ENCODE data around the gene PPARD. TPM values are rescaled to one million over a fixed set of nuclear protein-coding genes. Genes with fewer than 3 reads are reported as not detected.
"Not testable (repeated sequence)": the region's sequence is repeated elsewhere in the genome, so short reads cannot be mapped to it uniquely, and the experiment has no call there.

PPARD gene
- 10 to 100 TPM in 2 of 3 donors, 1 to 10 TPM in 1; 5.9 to 22.9 (median 14.3) TPM for polyA plus RNA-seq

GRCh38 chr6:35342258-35343091, at the start of gene PPARD:
Gene PPARD, plus strand, starts transcription at chr6:35342558. Its CDS starts 68,530 bp downstream, at chr6:35411088.
- H3K27ac ChIP-seq (ENCODE audit: low read depth, low read length), result peak within 1 kb of the TSS; percentile 63
- WGBS, 3 donors, result 0 to 1% (median 0%) methylated on average over 50 to 77 of the region's 77 CpGs

- H3K27ac ChIP-seq (ENCODE audit: low read depth, low read length), result no peak overlapping the region
- WGBS, 3 donors, result 93 to 95% (median 94%) methylated on average over 9 of the region's 9 CpGs
Measured at GRCh38 chr6:35293681-35294080, 48.7 kb upstream of the PPARD start.

DNA sequence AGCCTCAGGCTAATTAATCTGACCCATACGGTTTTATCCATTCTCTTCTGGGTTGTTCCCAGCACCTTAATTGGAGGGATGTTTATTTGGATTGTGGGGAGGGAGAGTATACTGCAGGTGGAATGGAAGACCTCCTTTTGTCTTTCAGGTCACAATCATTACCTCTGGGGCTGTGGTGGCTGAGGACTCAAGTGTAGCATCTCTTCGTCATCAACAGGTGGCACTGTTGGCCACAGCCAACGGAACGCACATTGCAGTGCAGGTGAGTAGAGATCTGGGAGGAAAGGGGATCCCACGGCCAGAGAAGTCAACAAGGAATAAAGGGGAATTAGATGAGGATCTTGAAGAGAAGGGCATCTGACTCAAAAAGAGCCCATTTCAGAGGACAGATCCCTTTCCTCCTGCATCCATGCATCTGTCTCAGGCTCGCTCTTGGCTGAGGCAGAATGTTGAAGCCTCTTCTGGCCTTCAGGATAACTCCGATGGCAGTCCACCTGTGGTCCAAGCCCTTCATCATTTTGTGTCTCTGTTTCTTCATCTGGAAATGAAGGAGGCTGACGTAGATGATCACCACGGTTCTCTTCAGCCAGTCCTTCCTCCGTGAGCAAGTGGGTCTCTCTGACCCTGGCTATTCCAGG, 47.9 kb upstream of the PPARD start:
- no peak overlapping the region for H3K27ac ChIP-seq (ENCODE audit: low read depth, low read length)
- WGBS, 3 donors, result 56 to 60% (median 58%) methylated on average over 10 of the region's 10 CpGs

GRCh38 chr6:35295036-35295435, 47.3 kb upstream of the PPARD start:
- 92 to 99% (median 93%) methylated on average over 2 of the region's 2 CpGs for WGBS, 3 donors
- no peak overlapping the region for H3K27ac ChIP-seq (ENCODE audit: low read depth, low read length)

DNA sequence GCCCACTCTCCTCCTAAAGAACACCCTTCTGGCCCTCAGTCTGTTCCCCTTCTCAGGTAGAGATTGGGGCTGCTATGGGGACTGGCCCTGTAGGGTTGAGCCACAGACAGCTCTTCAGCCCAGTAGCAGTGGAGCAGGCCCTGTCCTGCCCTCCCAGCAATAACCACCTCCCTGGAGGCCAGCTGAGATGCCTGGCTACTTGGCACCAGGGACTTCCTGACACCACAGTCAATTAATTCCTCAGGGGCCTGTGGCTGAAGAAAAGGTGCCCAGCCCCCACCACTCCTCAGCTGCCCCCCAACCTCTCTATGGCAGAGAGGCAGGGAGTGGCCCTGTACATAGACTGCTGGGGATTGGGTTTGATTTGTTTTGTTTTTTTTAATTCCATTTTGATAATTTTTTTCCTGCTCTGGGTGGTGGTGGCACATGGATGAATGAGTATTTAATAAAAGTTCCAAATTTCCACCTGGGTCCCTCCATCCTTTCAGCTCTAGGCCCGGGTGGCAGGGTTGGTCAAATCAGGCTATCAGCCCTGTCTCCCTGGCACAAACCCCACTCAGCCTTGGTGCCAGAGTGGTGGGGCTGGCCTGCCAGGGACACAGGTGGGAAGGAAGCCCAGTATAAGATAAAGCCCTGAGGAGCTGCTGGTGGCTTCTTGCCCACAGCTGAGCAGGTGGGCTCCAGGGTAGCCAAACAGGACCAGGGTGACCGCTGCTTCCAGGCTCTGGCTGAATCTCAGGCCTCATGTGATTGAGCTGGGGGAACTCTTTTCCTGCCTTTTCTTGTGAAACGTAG, 46.6 kb upstream of the PPARD start:
- WGBS, 3 donors, result 32 to 63% (median 60%) methylated on average over 3 of the region's 3 CpGs
- H3K27ac ChIP-seq (ENCODE audit: low read depth, low read length), result no peak overlapping the region

GRCh38 chr6:35296931-35297600, 45.3 kb upstream of the PPARD start:
- H3K27ac ChIP-seq (ENCODE audit: low read depth, low read length), result no peak overlapping the region
- 38 to 48% (median 42%) methylated on average over 6 of the region's 6 CpGs for WGBS, 3 donors

GRCh38 chr6:35297601-35298481, 44.5 kb upstream of the PPARD start, which contains the start of gene DEF6:
Gene DEF6, plus strand, starts transcription at chr6:35297818. Its CDS starts 39 bp downstream, at chr6:35297857.
- WGBS, 3 donors, result 14 to 15% (median 14%) methylated on average over 35 of the region's 35 CpGs
- no peak within 1 kb of the TSS for H3K27ac ChIP-seq (ENCODE audit: low read depth, low read length)

- WGBS, 3 donors, result 59 to 80% (median 64%) methylated on average over 6 of the region's 6 CpGs
- H3K27ac ChIP-seq (ENCODE audit: low read depth, low read length), result no peak overlapping the region
Measured at GRCh38 chr6:35298625-35299140, 43.7 kb upstream of the PPARD start.

- 56 to 84% (median 61%) methylated on average over 4 of the region's 4 CpGs for WGBS, 3 donors
- H3K27ac ChIP-seq (ENCODE audit: low read depth, low read length), result no peak overlapping the region
Measured at GRCh38 chr6:35299674-35300073, 42.7 kb upstream of the PPARD start.

DNA sequence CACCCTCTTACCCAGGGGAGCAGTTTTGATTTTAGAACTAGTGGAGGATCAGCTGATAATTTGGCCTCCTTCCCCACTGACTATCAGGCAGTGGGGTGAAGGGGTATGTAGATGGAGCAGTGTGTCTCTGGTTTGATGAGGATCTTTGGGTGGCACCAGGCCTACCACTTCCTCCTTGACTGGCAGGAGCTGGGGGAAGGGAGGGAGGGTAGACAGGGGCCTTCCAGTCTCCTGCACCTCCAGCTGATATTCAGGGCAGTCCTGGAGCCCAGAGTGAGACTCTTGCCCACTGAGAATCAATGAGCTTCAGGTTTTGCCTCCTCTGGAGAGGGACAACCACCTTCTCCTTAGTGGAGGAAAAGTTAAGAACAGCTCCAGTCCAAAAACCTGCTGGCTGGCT, 41.5 kb upstream of the PPARD start:
- H3K27ac ChIP-seq (ENCODE audit: low read depth, low read length), result no peak overlapping the region

- WGBS, 3 donors, result 30 to 51% (median 31%) methylated on average over 6 of the region's 6 CpGs
- H3K27ac ChIP-seq (ENCODE audit: low read depth, low read length), result no peak overlapping the region
Measured at GRCh38 chr6:35302604-35303241, 39.6 kb upstream of the PPARD start.

- WGBS, 3 donors, result 73 to 79% (median 76%) methylated on average over 1 of the region's 1 CpG
- H3K27ac ChIP-seq (ENCODE audit: low read depth, low read length), result no peak overlapping the region
Measured at GRCh38 chr6:35304299-35304698, 38.1 kb upstream of the PPARD start.

DNA sequence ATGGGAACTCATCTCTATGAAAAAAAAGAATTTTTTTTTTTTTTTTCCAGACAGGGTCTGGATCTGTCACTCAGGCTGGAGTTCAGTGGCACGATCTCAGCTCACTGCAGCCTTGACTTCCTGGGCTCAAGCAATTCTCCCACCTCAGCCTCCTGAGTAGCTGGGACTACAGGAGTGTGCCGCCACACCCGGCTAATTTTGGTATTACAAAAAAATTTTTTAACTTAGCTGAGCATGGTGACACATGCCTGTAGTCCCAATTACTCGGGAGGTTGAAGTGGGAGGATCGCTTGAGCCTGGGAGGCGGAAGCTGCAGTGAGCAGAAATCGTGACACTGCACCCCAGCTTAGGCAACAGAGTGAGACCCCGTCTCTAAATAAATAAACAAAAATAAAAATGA, 37.2 kb upstream of the PPARD start:
- no peak overlapping the region for H3K27ac ChIP-seq (ENCODE audit: low read depth, low read length)
- WGBS, 3 donors, result 93 to 94% (median 93%) methylated on average over 8 of the region's 8 CpGs

DNA sequence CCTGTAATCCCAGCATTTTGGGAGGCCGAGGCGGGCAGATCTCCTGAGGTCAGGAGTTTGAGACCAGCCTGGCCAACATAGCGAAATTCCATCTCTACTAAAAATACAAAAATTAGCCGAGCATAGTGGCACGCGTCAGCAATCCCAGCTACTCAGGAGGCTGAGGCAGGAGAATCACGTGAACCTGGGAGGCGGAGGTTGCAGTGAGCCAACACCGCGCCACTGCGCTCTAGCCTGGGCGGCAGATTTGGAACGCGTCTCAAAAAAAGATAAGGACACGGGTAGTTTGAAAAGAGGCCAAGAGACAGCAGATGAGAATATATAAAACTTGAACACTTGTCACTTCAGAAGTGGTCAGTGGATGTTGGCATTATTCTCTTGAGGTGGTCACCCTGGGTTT, 35.2 kb upstream of the PPARD start:
- not testable (repeated sequence) for H3K27ac ChIP-seq (ENCODE audit: low read depth, low read length)
- WGBS, 3 donors, result 81 to 87% (median 84%) methylated on average over 15 of the region's 15 CpGs

GRCh38 chr6:35308543-35308942, 33.8 kb upstream of the PPARD start:
- 94 to 96% (median 95%) methylated on average over 2 of the region's 2 CpGs for whole genome bisulfite sequencing, 3 donors
- not testable (repeated sequence) for H3K27ac ChIP-seq (ENCODE audit: low read depth, low read length)

DNA sequence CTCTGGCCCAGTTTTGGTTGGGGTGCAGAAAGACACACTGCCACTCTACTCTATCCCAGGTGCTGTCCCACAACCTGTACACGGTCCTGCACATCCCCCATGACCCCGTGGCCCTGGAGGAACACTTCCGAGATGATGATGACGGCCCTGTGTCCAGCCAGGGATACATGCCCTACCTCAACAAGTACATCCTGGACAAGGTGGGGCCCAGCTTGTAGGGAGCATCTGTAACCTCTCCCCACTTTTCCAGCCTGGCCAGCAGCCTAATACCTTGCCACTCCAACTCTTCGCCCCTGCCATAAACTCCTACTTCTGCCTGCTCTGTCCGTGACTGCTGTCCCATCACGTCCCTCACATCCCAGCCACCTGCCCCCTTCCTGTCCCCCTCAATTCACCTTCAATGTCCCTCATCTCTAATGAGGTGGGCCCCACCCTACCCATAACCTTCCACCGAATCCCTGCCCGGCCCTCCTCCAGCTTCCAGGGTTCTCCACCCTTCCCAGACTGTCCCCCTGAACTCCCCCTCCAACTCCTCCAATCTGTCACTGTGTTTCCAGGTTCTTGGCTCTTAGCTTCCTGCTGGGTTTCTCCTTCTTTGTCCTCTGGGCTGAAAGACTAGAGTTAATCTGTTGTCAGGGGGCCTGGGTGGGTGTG, 32.6 kb upstream of the PPARD start:
- no peak overlapping the region for H3K27ac ChIP-seq (ENCODE audit: low read depth, low read length)
- WGBS, 3 donors, result 90 to 94% (median 92%) methylated on average over 9 of the region's 9 CpGs

Data from adipose tissue (tissue), 3 donors.